Measurements from ENCODE around the gene MARCKS. TPM values are rescaled to one million over a fixed set of nuclear protein-coding genes. Genes with fewer than 3 reads are reported as not detected.

MARCKS gene
- total and polyA plus RNA-seq, 2 of the 13 experiments (the other 11 are each of a cell fraction or from before 2014, with no cell fraction given) = 30.5 to 39.5 TPM

DNA sequence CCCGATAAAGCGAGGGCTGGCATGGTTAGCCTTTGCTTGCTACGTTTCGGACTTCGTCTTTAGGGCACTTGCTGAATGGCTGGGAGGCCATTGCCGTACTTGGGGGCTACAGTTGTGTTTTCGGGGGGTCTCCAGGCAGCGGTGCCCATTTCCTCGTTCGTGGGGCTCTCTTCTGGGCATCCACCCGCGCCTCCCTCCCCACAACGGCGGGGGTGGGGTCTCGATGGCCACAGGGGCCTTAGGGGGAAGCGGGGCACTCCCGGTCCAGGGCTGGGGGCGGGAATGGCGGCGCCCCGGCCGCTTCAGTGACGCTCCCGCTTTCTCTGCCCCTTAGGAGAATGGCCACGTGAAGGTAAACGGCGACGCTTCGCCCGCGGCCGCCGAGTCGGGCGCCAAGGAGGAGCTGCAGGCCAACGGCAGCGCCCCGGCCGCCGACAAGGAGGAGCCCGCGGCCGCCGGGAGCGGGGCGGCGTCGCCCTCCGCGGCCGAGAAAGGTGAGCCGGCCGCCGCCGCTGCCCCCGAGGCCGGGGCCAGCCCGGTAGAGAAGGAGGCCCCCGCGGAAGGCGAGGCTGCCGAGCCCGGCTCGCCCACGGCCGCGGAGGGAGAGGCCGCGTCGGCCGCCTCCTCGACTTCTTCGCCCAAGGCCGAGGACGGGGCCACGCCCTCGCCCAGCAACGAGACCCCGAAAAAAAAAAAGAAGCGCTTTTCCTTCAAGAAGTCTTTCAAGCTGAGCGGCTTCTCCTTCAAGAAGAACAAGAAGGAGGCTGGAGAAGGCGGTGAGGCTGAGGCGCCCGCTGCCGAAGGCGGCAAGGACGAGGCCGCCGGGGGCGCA, 2.4 kb downstream of the MARCKS start (continued):
- TF ChIP-seq, protein P1, sequence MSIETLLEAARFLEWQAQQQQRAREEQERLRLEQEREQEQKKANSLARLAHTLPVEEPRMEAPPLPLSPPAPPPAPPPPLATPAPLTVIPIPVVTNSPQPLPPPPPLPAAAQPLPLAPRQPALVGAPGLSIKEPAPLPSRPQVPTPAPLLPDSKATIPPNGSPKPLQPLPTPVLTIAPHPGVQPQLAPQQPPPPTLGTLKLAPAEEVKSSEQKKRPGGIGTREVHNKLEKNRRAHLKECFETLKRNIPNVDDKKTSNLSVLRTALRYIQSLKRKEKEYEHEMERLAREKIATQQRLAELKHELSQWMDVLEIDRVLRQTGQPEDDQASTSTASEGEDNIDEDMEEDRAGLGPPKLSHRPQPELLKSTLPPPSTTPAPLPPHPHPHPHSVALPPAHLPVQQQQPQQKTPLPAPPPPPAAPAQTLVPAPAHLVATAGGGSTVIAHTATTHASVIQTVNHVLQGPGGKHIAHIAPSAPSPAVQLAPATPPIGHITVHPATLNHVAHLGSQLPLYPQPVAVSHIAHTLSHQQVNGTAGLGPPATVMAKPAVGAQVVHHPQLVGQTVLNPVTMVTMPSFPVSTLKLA (IDR thresholded peaks at IDR 0.05) = no peak
- TF ChIP-seq, protein P2, sequence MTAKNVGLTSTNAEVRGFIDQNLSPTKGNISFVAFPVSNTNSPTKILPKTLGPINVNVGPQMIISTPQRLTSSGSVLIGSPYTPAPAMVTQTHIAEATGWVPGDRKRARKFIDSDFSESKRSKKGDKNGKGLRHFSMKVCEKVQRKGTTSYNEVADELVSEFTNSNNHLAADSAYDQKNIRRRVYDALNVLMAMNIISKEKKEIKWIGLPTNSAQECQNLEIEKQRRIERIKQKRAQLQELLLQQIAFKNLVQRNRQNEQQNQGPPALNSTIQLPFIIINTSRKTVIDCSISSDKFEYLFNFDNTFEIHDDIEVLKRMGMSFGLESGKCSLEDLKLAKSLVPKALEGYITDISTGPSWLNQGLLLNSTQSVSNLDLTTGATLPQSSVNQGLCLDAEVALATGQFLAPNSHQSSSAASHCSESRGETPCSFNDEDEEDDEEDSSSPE (CRISPR knock-in tag; IDR thresholded peaks at IDR 0.05) = peak; percentile 52; the same call in 1 of the 2 replicates
- TF ChIP-seq SOX13 (IDR thresholded peaks at IDR 0.05) (no peak), SOX13 (CRISPR knock-in tag; conservative IDR thresholded peaks at IDR 0.05 in 1 of 2, IDR thresholded peaks at IDR 0.05 in 1 of 2) (no peak), ZIK1 (CRISPR knock-in tag; IDR thresholded peaks at IDR 0.05; ENCODE audit: borderline replicate concordance, low read depth) (0 out of 2 replicates have a peak, but pooled peaks have one; percentile 10), SIN3B (IDR thresholded peaks at IDR 0.05; ENCODE audit: low read length) (no peak), NFYB (CRISPR knock-in tag; IDR thresholded peaks at IDR 0.05) (no peak), RAD51 (IDR thresholded peaks at IDR 0.05; ENCODE audit: borderline replicate concordance) (no peak), BCL6 (CRISPR knock-in tag; IDR thresholded peaks at IDR 0.05) (no peak), MBNL3 (CRISPR knock-in tag; conservative IDR thresholded peaks at IDR 0.05) (no peak), ASH2L (IDR thresholded peaks at IDR 0.05; ENCODE audit: insufficient read length, low read depth, low read length) (peak; percentile 20), MAZ (IDR thresholded peaks at IDR 0.05; ENCODE audit: borderline replicate concordance, low read depth, low read length) (no peak), MAZ (CRISPR knock-in tag; IDR thresholded peaks at IDR 0.05; ENCODE audit: low read depth) (no peak), POLR2AphosphoS5 (IDR thresholded peaks at IDR 0.05; ENCODE audit: low read depth, low read length) (no peak), ZFP1 (CRISPR knock-in tag; IDR thresholded peaks at IDR 0.05) (no peak), CCDC6 (CRISPR knock-in tag; IDR thresholded peaks at IDR 0.05) (no peak), ZMYM4 (CRISPR knock-in tag; IDR thresholded peaks at IDR 0.05) (no peak), DMAP1 (CRISPR knock-in tag; IDR thresholded peaks at IDR 0.05) (no peak)
- TF ChIP-seq, protein P3, sequence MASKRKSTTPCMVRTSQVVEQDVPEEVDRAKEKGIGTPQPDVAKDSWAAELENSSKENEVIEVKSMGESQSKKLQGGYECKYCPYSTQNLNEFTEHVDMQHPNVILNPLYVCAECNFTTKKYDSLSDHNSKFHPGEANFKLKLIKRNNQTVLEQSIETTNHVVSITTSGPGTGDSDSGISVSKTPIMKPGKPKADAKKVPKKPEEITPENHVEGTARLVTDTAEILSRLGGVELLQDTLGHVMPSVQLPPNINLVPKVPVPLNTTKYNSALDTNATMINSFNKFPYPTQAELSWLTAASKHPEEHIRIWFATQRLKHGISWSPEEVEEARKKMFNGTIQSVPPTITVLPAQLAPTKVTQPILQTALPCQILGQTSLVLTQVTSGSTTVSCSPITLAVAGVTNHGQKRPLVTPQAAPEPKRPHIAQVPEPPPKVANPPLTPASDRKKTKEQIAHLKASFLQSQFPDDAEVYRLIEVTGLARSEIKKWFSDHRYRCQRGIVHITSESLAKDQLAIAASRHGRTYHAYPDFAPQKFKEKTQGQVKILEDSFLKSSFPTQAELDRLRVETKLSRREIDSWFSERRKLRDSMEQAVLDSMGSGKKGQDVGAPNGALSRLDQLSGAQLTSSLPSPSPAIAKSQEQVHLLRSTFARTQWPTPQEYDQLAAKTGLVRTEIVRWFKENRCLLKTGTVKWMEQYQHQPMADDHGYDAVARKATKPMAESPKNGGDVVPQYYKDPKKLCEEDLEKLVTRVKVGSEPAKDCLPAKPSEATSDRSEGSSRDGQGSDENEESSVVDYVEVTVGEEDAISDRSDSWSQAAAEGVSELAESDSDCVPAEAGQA (IDR thresholded peaks at IDR 0.05; ENCODE audit: low read depth) = no peak
- TF ChIP-seq, protein P3 (CRISPR knock-in tag; IDR thresholded peaks at IDR 0.05; ENCODE audit: borderline replicate concordance) = peak; percentile 17; the same call in 1 of the 2 replicates
